Central memory CD4-positive, alpha-beta T cell (primary cell): ENCODE data around the gene ST3GAL5.
"Not testable (repeated sequence)": the region's sequence is repeated elsewhere in the genome, so short reads cannot be mapped to it uniquely, and the experiment has no call there.

Experiments
- DNase-seq: peaks from one replicate; pipeline ENCODE4 v3.0.0; 2022

Gene ST3GAL5

DNA sequence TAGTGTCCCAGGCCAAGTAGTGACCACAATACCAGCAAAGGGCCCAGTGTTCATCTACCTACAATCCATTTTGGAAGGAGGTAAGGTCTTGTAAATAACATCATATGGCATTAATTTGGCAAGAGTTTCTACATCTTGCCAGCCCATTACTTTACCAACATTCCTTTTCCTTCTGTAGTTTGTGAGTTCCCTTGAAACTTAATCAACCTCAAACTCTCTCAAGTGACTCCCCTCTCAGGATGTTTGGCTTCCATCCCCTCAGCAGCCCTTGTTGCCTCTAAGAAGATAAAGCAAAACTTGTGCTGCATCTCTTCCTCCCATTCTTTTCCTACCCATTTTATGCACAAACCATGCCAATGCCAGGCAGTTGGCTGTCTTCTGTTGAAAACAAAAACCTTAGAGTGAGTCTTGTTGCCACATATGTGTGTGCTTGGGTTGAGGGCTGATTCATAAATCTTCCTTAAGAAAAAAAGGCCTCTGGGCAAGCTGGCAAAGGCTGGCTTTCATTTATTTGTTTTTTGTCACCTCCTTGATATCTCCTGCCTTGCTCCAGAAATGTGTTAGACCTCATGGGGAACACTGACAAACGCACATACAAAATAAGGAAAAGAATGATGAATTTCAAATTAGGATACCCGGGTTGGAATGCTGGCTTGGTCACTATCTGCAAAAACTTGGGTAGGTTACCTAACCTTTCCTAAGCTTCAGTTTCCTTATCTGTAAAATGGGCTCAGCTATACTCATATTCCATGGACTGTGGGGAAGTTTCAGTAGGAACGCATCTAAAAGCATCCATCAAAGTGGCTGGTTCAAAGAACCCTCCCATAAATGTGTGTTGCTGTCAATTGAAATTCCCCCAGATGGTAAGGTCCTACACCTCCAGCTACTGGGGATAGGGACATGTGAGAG, 29.4 kb upstream of the ST3GAL5 start:
- DNase-seq: no peak

DNA sequence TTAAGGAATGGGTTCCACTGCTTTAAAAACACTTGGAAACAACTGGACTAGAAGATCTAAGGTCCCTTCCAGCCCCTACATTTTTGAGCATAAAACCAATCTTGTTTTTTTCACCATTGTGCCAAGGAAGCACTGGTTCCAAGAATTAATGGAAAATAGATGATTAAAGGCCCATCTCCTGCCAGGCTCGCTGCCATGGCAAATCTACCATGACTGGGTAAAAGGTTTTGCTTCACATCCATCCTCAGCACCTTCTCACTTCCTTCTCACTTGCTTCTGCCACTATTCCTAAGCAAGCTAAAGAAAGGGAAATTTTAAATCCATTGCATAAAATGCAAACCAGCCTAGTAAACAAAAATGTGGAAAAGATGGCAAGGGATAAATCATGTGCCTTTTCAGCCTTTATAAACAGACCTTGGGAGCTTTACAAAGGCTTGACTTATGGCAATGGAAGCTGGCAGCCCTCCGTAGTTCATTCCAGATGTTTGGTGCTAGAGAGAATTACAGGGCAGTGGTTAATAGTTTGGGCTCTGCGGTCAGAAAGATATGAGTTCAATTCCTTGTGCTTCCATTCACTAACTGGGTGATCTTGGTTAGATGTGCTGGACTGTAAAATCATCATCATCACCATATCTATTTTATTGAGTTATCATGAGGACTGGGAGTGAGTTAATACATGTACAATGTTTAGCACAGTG, 27.0 kb upstream of the ST3GAL5 start:
- DNase-seq: no peak

DNA sequence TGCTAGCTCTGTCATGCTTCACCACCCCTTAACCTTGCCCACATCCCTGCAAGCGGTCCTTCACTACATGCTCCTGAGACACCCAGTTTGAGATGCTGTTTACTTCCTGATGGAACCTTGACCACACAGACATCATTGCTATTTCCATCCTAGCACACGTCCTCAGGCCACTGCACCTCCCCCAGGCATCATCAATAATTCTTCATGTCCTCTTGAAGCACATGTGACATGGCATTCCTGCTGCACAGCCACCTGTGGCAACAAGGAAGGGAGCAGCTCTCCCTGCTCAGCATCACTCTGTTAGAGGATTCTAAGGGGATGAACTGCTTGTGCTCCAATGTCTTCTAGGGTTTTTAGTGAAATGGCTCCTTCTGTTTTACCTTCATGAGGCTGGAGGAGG, 26.1 kb upstream of the ST3GAL5 start:
- no peak for DNase-seq

DNA sequence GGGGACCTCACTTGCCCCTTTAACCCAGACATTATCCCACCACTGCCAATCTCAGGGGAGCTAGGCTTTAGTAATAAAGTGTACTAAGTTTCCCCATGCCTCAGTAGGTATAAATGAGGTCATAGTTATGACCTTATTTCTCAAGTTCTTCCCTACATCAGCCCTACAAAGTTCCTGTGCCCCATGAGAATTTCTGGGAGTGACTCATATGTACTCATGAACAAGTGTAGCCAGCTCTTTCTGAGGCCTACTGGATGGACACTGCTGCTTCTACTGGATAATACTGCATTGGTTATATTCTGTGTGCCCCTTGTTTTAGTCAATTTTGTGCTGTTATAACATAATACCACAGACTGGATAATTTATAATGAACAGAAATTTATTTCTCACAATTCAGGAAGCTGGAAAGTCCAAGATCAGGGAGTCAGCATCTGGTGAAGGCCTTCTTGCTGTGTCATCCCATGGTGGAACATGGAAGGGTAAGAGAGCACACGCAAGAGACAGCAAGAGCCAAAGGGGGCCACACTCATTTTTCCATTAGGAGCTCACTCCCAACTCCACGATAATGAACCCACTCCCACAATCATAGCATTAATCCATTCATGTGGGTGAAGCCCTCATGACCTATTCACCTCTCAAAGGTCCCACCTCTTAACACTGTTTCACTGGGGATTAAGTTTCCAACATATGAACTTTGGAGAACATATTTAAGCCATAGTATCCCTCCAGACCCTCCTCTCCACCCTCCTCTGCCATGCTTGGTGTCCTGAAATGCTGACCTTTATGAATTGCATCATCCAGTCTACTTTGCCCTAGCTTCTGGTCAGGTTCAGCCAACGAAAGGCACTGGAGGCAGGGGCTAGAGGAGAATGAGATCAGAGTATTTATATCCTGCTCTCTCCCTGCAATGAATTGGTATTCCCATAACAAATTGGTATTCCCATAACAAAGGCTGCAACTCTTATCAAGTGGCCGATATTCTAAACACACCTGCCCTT, 25.4 kb upstream of the ST3GAL5 start:
- DNase-seq: no peak

DNA sequence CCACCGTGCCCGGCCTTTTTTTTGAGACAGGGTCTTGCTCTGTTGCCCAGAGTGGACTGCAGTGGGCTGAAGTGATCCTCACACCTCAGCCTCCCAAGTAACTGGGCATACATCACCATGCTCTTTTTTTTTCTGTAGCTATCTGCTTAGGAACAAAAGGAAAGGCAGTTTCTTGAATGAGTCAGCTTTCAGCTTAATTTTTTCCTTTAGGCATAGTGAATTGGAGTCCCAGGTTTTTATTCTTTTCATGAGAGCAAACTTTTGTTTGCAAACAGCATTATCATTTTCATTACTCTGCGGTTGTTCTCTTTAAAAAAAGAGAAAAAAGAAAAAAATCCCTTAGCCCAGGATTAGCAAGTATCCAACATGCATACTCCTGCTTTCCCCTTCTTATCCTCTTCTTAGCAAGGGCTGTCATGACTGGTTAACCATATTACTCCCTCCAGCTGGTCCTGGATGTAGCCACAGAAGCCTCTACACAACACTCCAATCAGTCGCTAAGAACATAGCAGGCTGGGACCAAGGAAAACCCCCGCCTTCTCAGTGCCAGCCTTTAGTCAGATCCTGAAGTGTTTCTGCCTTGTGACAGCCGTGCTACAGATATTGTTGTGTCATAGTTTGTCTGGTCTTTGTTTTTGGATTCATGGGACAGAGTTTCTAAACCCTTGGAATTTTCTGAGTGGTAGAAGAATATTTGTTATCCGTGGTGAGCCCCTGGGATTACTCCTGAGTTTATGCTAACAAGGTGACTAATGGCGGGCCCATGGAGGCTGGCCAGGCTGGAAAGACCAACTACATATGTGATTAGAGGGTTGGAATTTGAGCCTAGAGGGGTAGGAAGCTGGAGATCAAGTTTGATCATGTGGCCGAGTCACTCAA, 23.3 kb upstream of the ST3GAL5 start:
- no peak for DNase-seq

DNA sequence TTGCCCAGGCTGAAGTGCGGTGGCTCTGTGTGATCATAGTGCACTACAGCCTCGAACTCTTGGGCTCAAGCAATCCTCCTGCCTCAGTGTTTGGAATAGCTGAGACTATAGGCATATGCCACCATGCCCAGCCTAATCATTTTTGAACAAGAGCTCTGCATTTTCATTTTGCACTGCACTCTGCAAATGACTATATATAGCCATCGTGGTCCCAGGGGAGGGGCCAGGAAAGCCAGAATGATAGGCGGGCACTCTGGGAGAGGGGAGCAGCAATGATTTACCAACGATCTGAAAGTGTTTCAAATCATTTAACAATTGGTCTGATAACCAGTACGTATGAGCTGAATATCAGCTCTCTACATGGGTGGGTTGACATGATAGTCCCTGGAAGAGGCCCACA, 22.3 kb upstream of the ST3GAL5 start:
- DNase-seq: no peak

DNA sequence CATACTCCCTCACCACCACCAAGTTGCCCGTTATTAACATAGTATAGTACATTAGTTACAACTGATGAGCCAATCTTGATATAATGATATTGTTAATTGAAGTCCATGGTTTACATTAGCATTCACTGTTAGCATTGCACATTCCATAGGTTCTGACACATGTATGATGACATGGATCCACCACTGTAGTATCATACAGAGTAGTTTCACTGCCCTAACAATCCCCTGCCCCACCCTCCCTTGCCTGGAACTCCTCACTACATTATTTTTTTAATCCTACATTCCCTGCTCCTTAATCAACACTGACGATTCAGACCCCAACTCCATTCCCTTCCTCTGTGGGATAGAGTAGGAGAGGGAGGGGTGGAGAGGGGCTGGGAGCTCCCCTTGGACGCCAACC, 20.2 kb upstream of the ST3GAL5 start:
- no peak for DNase-seq

DNA sequence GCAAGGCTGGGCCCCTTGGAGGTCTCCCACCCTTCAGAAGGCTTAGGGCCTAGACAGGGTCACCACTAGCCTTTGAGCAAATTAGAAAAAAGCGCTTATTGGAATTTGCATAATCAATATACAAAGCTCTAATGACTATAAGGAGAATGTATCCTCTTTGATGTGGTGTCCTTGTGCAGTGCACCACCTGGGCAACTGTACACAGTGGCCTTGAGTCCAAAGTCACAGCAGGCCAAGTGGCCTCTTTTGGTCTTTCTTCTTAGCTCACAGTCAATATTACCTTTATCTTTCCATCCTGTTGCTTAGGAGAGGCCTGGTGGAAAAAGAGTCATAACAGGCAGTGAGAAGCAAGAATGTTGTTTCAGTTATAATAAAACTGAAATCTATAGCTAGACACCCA, 19.7 kb upstream of the ST3GAL5 start:
- DNase-seq: no peak

DNA sequence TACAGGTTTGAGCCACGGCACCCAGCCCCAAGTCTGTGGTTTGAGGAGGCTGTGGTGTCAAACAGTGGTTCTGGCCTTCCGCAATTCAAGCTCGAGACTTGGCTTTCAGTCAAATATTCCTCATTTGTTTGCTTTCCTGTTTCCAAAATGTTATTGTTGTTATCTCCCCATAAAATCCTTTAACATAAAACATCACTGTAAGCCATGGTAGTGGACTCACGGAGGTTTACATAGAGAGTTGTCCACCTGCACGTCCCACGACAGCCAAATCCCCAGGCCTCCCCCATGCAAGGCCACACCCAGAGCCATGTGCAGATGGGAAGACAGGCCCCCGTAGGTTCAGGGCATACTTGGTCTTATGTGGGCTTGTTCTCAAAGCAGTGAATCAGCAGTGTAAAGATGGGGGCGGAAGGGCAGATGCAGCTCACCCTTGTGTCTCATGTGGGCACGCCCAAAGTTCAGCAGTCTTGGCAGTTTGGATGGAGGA, 18.9 kb upstream of the ST3GAL5 start:
- DNase-seq: no peak

DNA sequence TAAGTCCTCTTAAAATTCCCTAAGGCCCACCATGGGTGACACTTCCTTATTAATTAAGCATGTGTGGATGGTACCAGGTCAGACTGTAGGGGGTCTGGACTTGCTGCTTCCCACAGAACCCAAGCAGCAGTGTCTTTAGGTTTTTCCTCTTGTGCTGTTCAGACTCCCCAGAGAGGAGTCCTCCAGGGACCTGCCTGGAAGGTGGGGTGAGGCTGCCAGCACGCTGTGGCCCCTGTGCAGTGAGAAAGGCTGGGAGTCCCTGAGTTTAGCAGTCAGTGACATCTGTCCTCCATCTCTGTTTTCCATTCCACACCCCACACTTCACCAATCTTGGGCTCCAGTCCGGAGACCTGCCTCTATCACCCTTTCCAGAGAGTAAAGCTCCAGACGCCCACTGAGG, 18.0 kb upstream of the ST3GAL5 start:
- DNase-seq: no peak

DNA sequence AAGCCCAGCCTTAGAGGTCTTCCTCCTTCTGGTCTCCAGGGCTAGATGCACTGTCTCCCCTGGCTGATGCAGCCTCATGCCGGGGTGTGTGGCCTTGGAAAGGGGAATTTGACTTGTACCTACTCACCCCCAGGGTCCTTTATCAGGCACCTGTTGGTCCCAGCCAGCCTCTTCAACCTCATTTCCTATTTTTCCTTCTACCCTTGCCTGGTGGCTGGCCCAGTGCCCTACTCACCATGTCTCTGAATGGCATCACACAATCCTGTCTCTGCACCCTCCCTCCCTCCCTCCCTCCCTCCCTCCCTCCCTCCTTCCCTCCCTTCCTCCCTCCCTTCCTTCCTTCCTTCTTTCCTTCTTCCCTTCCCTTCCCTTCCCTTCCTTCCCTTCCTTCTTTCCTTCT, 17.1 kb upstream of the ST3GAL5 start:
- no peak for DNase-seq

DNA sequence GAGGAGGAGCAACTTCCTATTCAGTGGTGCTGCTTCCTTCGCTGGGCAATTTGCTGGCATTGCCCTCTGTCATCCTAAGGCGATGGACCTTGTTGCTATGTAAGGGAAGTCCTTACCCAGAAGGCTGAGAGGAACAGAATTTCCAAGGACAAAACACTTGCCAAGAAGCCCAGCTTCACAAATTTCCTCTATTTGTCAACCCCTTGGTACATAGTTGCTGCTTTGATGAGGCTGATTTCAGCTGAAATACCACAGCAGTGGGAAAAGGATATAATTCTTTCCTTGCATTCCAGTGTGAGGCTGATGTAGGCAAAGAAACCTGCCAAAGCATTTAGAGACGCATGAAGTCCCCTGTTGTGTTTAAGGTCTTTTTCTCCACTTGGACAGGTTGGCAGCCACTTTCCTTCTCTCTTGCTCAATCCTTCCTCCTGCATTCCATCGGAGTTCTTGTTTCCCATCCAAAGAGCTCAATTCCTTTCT, 16.4 kb upstream of the ST3GAL5 start:
- no peak for DNase-seq

DNA sequence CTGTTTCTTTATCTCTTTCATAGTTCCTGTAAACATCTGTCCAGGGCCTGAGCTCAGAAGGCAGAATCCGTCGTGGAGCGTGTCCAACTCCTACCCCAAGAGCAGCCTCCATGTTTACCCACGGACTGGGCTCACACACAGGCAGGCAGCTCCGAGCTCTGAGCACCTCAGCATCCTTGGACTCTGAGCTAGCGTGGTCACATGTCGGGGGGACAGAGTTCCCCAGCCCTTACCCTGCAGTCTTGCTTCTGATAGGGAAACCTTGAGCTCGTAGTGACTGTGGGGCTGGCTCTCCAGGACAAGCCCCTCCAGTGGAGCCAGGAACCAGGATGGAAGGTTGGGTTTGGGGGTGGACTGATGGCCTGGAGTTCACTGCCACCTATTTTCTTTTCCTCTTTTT, 15.1 kb upstream of the ST3GAL5 start:
- no peak for DNase-seq

DNA sequence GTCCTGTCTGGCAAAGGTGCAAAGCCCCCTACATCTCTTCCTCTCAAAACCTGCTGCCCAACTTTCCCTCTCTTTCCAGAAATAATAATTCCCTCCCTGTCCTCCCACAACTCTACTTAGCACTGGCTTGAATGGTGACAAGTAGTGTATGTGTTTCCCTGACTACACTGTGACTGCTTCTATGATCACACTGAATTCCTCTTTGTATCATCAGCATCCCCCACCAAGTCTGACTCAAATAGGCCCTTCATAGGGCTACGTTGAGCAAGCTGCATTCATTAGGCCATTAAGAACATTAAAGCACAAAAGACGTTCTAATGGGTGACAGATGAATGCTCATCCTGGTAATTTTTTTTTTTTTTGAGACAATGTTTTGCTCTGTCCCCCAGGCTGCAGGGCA, 13.7 kb upstream of the ST3GAL5 start:
- DNase-seq: no peak

DNA sequence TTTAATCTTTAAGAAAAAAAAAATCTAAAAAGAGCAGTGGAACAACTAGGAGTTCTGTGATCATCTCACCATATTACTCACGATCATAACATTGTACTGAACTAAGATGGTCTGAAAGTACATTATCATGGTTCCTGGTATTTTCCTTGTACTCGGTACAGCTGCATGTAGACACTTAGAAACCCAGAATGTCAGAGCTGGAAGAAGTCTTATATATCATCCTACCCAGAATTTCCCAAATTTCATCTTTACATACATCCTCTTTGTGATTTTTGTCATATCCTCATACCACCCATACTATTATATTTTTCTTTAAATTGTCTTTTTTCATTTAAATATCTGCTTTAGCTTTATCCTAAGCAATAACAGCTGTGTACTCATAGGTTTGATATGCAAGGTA, 12.4 kb upstream of the ST3GAL5 start:
- DNase-seq: no peak

DNA sequence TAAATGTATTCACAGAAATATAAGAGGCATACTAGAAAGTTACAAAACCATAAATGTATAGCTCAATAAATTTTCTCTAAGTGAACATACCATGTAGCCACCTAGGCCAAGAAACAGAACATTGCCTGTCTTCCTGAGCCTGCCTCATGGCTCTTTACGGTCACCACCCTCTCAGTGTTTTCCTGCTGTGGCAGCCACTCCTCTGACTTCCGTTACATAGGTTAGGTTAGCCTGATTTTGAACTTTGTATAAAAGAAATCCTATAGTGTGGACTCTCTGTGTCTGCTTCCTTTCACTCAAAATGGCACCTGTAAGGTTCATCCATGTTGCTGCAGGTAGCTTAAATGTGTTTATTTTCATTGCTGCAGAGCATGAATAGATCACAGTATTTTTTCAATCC, 11.6 kb upstream of the ST3GAL5 start:
- peak; percentile 11 for DNase-seq

DNA sequence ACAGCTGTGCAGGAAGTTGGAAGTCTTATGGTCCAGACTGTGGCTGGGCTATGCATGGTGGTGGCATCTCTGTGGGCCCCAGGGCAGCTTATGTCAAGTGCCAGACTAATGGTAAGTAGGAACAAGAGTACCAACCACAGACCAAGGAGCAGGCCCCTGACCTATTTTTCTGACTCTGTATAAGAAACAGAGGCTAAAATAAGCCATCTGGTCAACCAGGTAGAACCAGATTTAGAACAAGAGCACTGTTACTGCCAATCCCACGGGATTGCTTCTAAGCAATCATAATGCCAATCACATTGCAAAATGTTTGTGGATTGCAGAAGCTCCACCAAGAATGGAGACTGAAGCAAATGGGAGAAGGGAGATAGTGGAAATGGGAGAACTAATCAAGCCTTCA, 11.1 kb upstream of the ST3GAL5 start:
- no peak for DNase-seq

DNA sequence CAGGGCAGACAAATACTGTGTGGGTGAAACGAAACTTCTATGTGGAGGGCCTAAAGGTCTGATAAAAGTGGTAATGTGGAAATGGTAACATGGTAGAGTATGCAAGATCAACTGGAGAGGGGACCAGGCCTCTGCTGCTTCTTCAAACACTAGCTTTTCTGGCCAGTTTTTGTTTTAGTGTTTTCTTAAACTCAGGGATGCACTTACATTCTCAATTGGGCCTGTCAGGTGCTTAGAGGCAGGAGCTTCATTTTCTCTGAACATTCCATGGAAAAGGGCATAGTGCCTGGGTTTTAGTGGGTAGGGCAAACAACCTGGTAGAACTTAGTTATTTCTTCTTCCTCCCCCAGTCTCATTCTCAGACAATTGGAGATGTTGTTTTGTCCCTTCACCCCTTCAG, 10.5 kb upstream of the ST3GAL5 start:
- no peak for DNase-seq

DNA sequence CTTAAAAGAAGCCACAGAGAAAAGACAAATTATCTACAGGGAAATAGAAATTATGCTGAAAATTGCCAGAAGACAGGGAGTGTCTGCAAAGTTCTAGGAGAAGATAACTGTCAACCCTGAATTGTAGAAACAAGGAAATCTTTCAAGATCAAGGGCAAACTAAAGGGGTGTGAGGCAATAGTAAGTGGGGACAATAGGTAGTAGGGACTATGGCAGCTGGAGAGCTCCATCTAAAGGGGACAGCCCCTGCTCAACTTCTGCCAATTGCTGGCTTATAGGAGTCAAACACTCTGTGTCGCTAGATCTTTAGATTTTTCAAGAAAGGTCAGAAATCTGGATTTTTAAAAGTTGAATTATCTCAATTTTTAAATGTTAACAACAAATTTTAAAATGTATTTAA, 10.1 kb upstream of the ST3GAL5 start:
- no peak for DNase-seq

DNA sequence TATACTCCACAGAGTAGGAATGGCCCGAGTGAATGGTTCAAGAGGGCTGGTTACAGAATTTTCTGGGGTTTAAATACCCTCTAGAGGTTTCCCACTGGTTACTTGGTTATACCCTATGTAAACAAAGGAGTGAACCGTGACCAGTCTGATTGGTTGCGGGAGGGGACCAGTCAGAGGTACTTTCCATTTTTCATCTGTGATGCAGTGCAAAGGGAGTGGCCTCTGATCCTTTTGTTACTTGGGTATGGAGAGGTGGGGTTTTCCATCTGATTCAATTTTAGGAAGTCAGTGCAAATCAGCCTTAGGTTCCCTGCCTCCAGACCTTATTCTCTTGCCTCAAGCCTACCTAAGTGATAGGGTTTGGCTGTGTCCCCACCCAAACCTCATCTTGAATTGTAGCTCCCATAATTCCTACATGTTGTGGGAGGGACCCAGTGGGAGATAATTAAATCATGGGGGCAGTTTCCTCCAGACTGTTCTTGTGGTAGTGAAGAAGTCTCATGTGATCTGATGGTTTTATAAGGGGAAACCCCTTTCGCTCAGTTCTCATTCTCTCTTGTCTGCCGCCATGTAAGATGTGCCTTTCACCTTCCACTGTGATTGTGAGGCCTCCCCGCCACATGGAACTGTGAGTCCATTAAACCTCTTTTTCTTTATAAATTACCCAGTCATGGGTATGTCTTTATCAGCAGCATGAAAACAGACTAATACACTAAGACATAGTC, 5.9 kb upstream of the ST3GAL5 start:
- not testable (repeated sequence) for DNase-seq
